Measurements from ENCODE around the gene USP36. TPM values are rescaled to one million over a fixed set of nuclear protein-coding genes. Genes with fewer than 3 reads are reported as not detected.

The USP36 gene
- total and polyA plus RNA-seq, 4 donors: 5.9 to 68.1 (median 49.0) TPM

GRCh38 chr17:78862073-78863023 lies 21.7 kb upstream of the USP36 start:
- intact Hi-C loops (cut with DNase I): no loop called here
- H3K36me3 ChIP-seq (ENCODE audit: control insufficient read depth in 1 of 2, insufficient read depth in 2 of 2, low read length in 1 of 2): peaks cover 0 to 2% of the 10 kb centered on the region in 2 donors
- DNase-seq (peak; percentile 95 to 96), ATAC-seq (ENCODE audit: low FRiP score) (peak; percentile 94)
- no peak overlapping the region for H3K4me3 ChIP-seq (ENCODE audit: low read length in 2 of 2)
- H3K4me1 ChIP-seq (ENCODE audit: control insufficient read depth in 1 of 2, insufficient read depth in 2 of 2, low read length in 2 of 2): no peaks in the 10 kb centered on the region
- 29 to 33% methylated on average over 17 of the region's 17 CpGs for WGBS, 2 donors
- peak overlapping the region; percentile 63 to 82 for H3K27ac ChIP-seq (ENCODE audit: low read depth in 1 of 2, low read length in 2 of 2)
- no peaks in the 10 kb centered on the region for H3K9me3 ChIP-seq (ENCODE audit: control insufficient read depth, low read length)
- H3K27me3 ChIP-seq (ENCODE audit: control insufficient read depth in 1 of 2, insufficient read depth in 2 of 2, low read length in 1 of 2): no peaks in the 10 kb centered on the region

GRCh38 chr17:78861229-78861628 lies 20.6 kb upstream of the USP36 start:
- ATAC-seq (ENCODE audit: low FRiP score): no peak
- H3K9me3 ChIP-seq (ENCODE audit: control insufficient read depth, low read length): no peaks in the 10 kb centered on the region

DNA sequence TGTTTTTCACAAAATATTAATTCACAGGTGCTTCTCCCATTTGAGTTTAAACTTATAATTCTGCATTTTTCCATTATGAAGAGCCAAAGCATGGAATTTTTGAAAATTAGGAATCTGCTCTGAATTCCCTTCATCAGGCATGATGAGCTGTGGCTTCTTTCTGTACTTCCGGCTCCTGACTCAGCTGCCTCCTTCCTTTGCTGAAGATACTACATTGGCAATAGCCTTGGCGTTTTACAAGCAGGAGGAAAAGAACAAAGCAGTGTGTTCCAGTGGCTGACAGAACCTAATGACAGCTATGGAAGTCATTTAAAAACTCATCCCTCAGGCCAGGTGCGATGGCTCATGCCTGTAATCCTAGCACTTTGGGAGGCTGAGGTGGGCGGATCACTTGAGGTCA lies 18.4 kb upstream of the USP36 start:
- Histone ChIP-seq H3K9me3 (ENCODE audit: control insufficient read depth, low read length) (no peaks in the 10 kb centered on the region), H3K4me1 (ENCODE audit: control insufficient read depth in 1 of 2, insufficient read depth in 2 of 2, low read length in 2 of 2) (no peaks in the 10 kb centered on the region), H3K36me3 (ENCODE audit: control insufficient read depth in 1 of 2, insufficient read depth in 2 of 2, low read length in 1 of 2) (peaks cover 0 to 5% of the 10 kb centered on the region in 2 donors), H3K4me3 (ENCODE audit: low read length in 2 of 2) (no peak overlapping the region), H3K27ac (ENCODE audit: low read depth in 1 of 2, low read length in 2 of 2) (no peak overlapping the region), H3K27me3 (ENCODE audit: control insufficient read depth in 1 of 2, insufficient read depth in 2 of 2, low read length in 1 of 2) (no peaks in the 10 kb centered on the region)
- intact Hi-C loops (cut with DNase I): no loop called here
- WGBS, 2 donors: 85 to 87% methylated on average over 4 of the region's 4 CpGs
- DNase-seq: no peak
- ATAC-seq (ENCODE audit: low FRiP score): no peak

More at GRCh38 chr17:78861229-78861628, 20.6 kb upstream of the USP36 start:
- Histone ChIP-seq H3K4me1 (ENCODE audit: control insufficient read depth in 1 of 2, insufficient read depth in 2 of 2, low read length in 2 of 2) (no peaks in the 10 kb centered on the region), H3K27ac (ENCODE audit: low read depth in 1 of 2, low read length in 2 of 2) (peak overlapping the region; percentile 73 to 87), H3K27me3 (ENCODE audit: control insufficient read depth in 1 of 2, insufficient read depth in 2 of 2, low read length in 1 of 2) (no peaks in the 10 kb centered on the region), H3K4me3 (ENCODE audit: low read length in 2 of 2) (no peak overlapping the region), H3K36me3 (ENCODE audit: control insufficient read depth in 1 of 2, insufficient read depth in 2 of 2, low read length in 1 of 2) (no peaks in the 10 kb centered on the region)
- intact Hi-C loops (cut with DNase I): no loop called here
- DNase-seq: no peak
- 85% methylated on average over 3 to 4 of the region's 4 CpGs for WGBS, 2 donors

- no peak for DNase-seq
- H3K27me3 ChIP-seq (ENCODE audit: control insufficient read depth in 1 of 2, insufficient read depth in 2 of 2, low read length in 1 of 2): no peaks in the 10 kb centered on the region
- H3K27ac ChIP-seq (ENCODE audit: low read depth in 1 of 2, low read length in 2 of 2): no peak overlapping the region
- H3K4me1 ChIP-seq (ENCODE audit: control insufficient read depth in 1 of 2, insufficient read depth in 2 of 2, low read length in 2 of 2): no peaks in the 10 kb centered on the region
- 89 to 94% methylated on average over 14 of the region's 14 CpGs for WGBS, 2 donors
- ATAC-seq (ENCODE audit: low FRiP score): no peak
- no peak overlapping the region for H3K4me3 ChIP-seq (ENCODE audit: low read length in 2 of 2)
- H3K36me3 ChIP-seq (ENCODE audit: control insufficient read depth in 1 of 2, insufficient read depth in 2 of 2, low read length in 1 of 2): peaks cover 0 to 7% of the 10 kb centered on the region in 2 donors
- intact Hi-C loops (cut with DNase I): no loop called here
- no peaks in the 10 kb centered on the region for H3K9me3 ChIP-seq (ENCODE audit: control insufficient read depth, low read length)
These were observed 16.7 kb upstream of the USP36 start for GRCh38 chr17:78857266-78857665.

DNA sequence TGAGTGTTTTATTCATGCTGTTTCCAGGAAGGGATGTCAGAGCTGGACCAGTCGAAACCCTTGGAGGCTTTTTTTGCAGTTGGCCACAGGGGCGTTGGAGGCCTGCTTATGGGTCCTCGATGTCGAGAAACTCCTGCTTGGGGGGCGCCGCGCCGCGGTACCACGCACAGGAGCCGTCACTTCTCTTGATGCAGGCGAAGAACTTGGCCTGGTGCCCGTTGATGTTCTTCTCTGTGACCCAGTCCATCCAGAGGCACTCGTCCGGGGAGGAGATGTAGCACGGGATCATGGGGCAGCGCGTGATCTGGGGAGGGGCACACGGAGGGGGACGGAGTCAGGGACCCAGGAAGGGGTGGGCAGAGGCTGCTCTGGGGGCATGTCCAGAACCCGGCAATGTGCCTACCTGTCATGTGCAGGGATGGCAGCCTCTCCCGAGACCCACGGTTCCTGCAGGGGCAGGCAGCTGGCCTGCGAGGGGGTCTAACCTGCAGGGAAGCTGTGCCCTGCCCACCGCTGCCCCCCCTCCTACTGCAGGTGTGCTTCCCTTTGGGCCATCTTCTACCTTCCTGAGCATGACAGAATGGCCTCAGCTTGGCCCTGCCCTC lies 15.0 kb upstream of the USP36 start:
- WGBS, 2 donors: 90 to 91% methylated on average over 25 of the region's 25 CpGs
- DNase-seq (no peak), ATAC-seq (ENCODE audit: low FRiP score) (peak; percentile 57)
- intact Hi-C loops (cut with DNase I): no loop called here
- H3K4me1 ChIP-seq (ENCODE audit: control insufficient read depth in 1 of 2, insufficient read depth in 2 of 2, low read length in 2 of 2): no peaks in the 10 kb centered on the region
- H3K36me3 ChIP-seq (ENCODE audit: control insufficient read depth in 1 of 2, insufficient read depth in 2 of 2, low read length in 1 of 2): peaks cover 0 to 7% of the 10 kb centered on the region in 2 donors
- no peaks in the 10 kb centered on the region for H3K9me3 ChIP-seq (ENCODE audit: control insufficient read depth, low read length)
- no peak overlapping the region for H3K27ac ChIP-seq (ENCODE audit: low read depth in 1 of 2, low read length in 2 of 2)
- H3K27me3 ChIP-seq (ENCODE audit: control insufficient read depth in 1 of 2, insufficient read depth in 2 of 2, low read length in 1 of 2): no peaks in the 10 kb centered on the region
- no peak overlapping the region for H3K4me3 ChIP-seq (ENCODE audit: low read length in 2 of 2)

DNA sequence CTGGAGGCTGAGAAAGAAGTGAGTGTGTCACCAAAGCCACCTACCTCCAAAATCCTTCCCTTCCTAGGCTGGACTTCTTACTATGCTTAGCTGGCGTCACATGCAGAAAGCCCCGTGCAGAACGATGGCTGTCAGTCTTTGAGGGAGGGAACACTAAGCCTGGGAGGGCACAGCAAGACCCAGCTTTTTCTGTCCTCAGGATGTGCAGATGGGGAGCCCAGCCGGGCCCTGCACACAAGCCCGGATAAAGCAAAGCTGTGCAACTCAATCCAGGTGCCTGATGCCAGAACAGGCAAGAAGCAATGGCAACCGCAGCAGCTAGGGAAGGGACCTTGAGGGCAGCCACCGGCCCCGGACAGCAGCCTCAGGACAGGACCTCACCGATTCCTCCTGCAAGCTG lies 13.9 kb upstream of the USP36 start:
- H3K27me3 ChIP-seq (ENCODE audit: control insufficient read depth in 1 of 2, insufficient read depth in 2 of 2, low read length in 1 of 2): no peaks in the 10 kb centered on the region
- H3K27ac ChIP-seq (ENCODE audit: low read depth in 1 of 2, low read length in 2 of 2): no peak overlapping the region
- no peak for DNase-seq
- intact Hi-C loops (cut with DNase I): no loop called here
- peaks cover 0 to 7% of the 10 kb centered on the region in 2 donors for H3K36me3 ChIP-seq (ENCODE audit: control insufficient read depth in 1 of 2, insufficient read depth in 2 of 2, low read length in 1 of 2)
- H3K9me3 ChIP-seq (ENCODE audit: control insufficient read depth, low read length): no peaks in the 10 kb centered on the region
- ATAC-seq (ENCODE audit: low FRiP score): no peak
- H3K4me1 ChIP-seq (ENCODE audit: control insufficient read depth in 1 of 2, insufficient read depth in 2 of 2, low read length in 2 of 2): no peaks in the 10 kb centered on the region
- WGBS, 2 donors: 66 to 75% methylated on average over 7 to 9 of the region's 9 CpGs
- H3K4me3 ChIP-seq (ENCODE audit: low read length in 2 of 2): no peak overlapping the region

DNA sequence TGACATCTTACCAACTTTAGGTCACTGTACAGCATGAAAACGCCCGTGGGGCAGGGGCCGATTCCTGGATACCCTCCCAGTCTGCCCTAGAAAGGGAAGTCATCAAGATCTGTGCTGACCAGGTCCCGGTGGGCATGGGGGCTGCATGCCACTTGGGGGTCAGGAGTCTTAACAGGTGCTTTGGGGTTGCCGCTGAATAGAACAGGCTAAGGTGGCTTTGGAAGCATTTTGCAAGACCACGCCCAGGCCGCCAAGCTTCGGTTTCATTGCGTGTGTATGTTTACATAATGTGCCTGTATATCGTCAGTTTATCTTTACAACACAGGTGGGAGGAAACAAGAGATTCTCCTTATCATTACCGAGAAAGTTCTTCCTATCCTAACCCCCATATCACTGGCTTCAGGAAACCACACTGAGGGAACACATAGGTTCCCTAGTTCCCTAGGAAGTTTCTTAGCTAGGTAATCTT lies 13.3 kb upstream of the USP36 start:
- Histone ChIP-seq H3K27me3 (ENCODE audit: control insufficient read depth in 1 of 2, insufficient read depth in 2 of 2, low read length in 1 of 2) (no peaks in the 10 kb centered on the region), H3K36me3 (ENCODE audit: control insufficient read depth in 1 of 2, insufficient read depth in 2 of 2, low read length in 1 of 2) (peaks cover 0 to 7% of the 10 kb centered on the region in 2 donors), H3K9me3 (ENCODE audit: control insufficient read depth, low read length) (no peaks in the 10 kb centered on the region), H3K4me3 (ENCODE audit: low read length in 2 of 2) (no peak overlapping the region), H3K4me1 (ENCODE audit: control insufficient read depth in 1 of 2, insufficient read depth in 2 of 2, low read length in 2 of 2) (no peaks in the 10 kb centered on the region), H3K27ac (ENCODE audit: low read depth in 1 of 2, low read length in 2 of 2) (no peak overlapping the region)
- intact Hi-C loops (cut with DNase I): no loop called here
- DNase-seq: no peak
- no peak for ATAC-seq (ENCODE audit: low FRiP score)
- 76 to 79% methylated on average over 11 of the region's 11 CpGs for WGBS, 2 donors

DNA sequence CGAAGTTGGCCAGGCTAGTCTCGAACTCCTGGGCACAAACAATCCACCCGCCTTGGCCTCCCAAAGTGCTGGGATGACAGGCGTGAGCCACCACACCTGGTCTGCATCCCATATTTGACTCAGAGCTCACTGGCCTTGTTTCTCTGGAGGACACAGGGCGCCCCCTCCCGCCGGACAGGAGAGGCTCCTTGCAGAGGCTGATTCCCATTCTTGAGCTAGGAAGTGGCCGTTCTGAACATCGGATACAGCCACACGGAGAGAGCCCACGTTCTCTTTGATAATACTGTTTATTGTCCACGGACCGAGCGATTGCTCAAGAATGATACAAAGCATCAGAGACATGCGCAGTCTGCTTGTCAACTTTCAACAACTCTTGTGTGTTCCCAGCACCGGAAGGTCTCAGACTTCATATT lies 12.1 kb upstream of the USP36 start:
- peaks cover 0 to 7% of the 10 kb centered on the region in 2 donors for H3K36me3 ChIP-seq (ENCODE audit: control insufficient read depth in 1 of 2, insufficient read depth in 2 of 2, low read length in 1 of 2)

More for the DNA sequence above, 12.1 kb upstream of the USP36 start:
- Histone ChIP-seq H3K27me3 (ENCODE audit: control insufficient read depth in 1 of 2, insufficient read depth in 2 of 2, low read length in 1 of 2) (no peaks in the 10 kb centered on the region), H3K9me3 (ENCODE audit: control insufficient read depth, low read length) (no peaks in the 10 kb centered on the region), H3K4me1 (ENCODE audit: control insufficient read depth in 1 of 2, insufficient read depth in 2 of 2, low read length in 2 of 2) (no peaks in the 10 kb centered on the region), H3K27ac (ENCODE audit: low read depth in 1 of 2, low read length in 2 of 2) (no peak overlapping the region), H3K4me3 (ENCODE audit: low read length in 2 of 2) (no peak overlapping the region)
- ATAC-seq (ENCODE audit: low FRiP score) (no peak), DNase-seq (no peak)
- WGBS, 2 donors: 82 to 85% methylated on average over 16 of the region's 16 CpGs
- intact Hi-C loops (cut with DNase I): no loop called here

Data from aorta (tissue), 5 donors.